ENCODE data around the gene APBB1.

Gene APBB1

GRCh38 chr11:6390718-6391469 lies 28.0 kb downstream of the APBB1 start:
- DNase-seq, result no peak

GRCh38 chr11:6389905-6390717 lies 28.8 kb downstream of the APBB1 start, which contains the start of gene SMPD1:
Gene SMPD1, plus strand, starts transcription at chr11:6390474. Its CDS starts 125 bp downstream, at chr11:6390599.
- DNase-seq, result peak; percentile 93

- no peak for DNase-seq
Measured at GRCh38 chr11:6388748-6389147, 30.1 kb downstream of the APBB1 start.

GRCh38 chr11:6387811-6388599 lies 30.9 kb downstream of the APBB1 start:
- DNase-seq, result no peak

- no peak for DNase-seq
Measured at GRCh38 chr11:6385046-6385777, 33.7 kb downstream of the APBB1 start.

- no peak for DNase-seq
Measured at GRCh38 chr11:6378640-6378989, 40.3 kb downstream of the APBB1 start.

GRCh38 chr11:6377902-6378639 lies 40.8 kb downstream of the APBB1 start:
- DNase-seq, result no peak

GRCh38 chr11:6371825-6372224 lies 47.1 kb downstream of the APBB1 start:
- no peak for DNase-seq

GRCh38 chr11:6365659-6366058 lies 53.2 kb downstream of the APBB1 start:
- no peak for DNase-seq

- peak; percentile 70 for DNase-seq
Measured at GRCh38 chr11:6362873-6363678, 55.8 kb downstream of the APBB1 start.

GRCh38 chr11:6362185-6362872 lies 56.6 kb downstream of the APBB1 start:
- no peak for DNase-seq

GRCh38 chr11:6360183-6360582 lies 58.7 kb downstream of the APBB1 start:
- no peak for DNase-seq

- DNase-seq, result peak; percentile 21
Measured at GRCh38 chr11:6357222-6357621, 61.7 kb downstream of the APBB1 start.

- no peak for DNase-seq
Measured at GRCh38 chr11:6356503-6357055, 62.3 kb downstream of the APBB1 start.

GRCh38 chr11:6354651-6355485 lies 64.0 kb downstream of the APBB1 start:
- no peak for DNase-seq

GRCh38 chr11:6353367-6353987 lies 65.4 kb downstream of the APBB1 start:
- peak; percentile 38 for DNase-seq

GRCh38 chr11:6351782-6352382 lies 67.0 kb downstream of the APBB1 start:
- no peak for DNase-seq

GRCh38 chr11:6350486-6350885 lies 68.4 kb downstream of the APBB1 start:
- DNase-seq, result no peak
